Neural crest cell (in vitro differentiated cells): ENCODE results near the gene SFXN3. TPM values are rescaled to one million over a fixed set of nuclear protein-coding genes. Genes with fewer than 3 reads are reported as not detected.
A peak's percentile ranks its signal among the peaks of the same experiment; 100 is the strongest.

Experiments used
- DNase-seq: peaks from one replicate; pipeline ENCODE4 v3.0.0; 2021; ENCODE audit warnings: low read depth, mixed read lengths, low spot score
- H3K27ac Mint-ChIP-seq: one replicate; pipeline ENCODE4 v1.8.0; 2021; ENCODE audit warnings: mild to moderate bottlenecking, mixed read lengths; ENCODE audit not compliant: unreplicated experiment
- H3K27me3 Mint-ChIP-seq: 2 replicates; pipeline ENCODE4 v1.8.0; 2021; ENCODE audit warnings: low read depth, mild to moderate bottlenecking, mixed read lengths
- H3K36me3 Mint-ChIP-seq: 2 replicates; pipeline ENCODE4 v1.8.0; 2021; ENCODE audit warnings: low read depth, mild to moderate bottlenecking, mixed read lengths
- H3K4me1 Mint-ChIP-seq: 2 replicates; pipeline ENCODE4 v1.8.0; 2021; ENCODE audit warnings: mixed read lengths
- H3K4me3 Mint-ChIP-seq: one replicate; pipeline ENCODE4 v1.8.0; 2021; ENCODE audit warnings: mild to moderate bottlenecking, mixed read lengths
- H3K9me3 Mint-ChIP-seq: 2 replicates; pipeline ENCODE4 v1.8.0; 2021; ENCODE audit warnings: mixed read lengths
- CTCF ChIP-seq: fragments of 200-600 bp; sonication (generic); conservative IDR thresholded peaks from 2 replicates; pipeline ENCODE4 v1.5.0; 2021; ENCODE audit warnings: antibody characterized with exemption, mild to moderate bottlenecking
- total RNA-seq: library from RNA; stranded (reverse); gene quantifications from 2 replicates; pipeline ENCODE4 v1.2.1, GENCODE V29; 2021

The SFXN3 gene
- total RNA-seq, 1 donor from 2014 or later, result 2.1 TPM

- no peaks in the 10 kb centered on the region for H3K36me3 Mint-ChIP-seq
- H3K27ac Mint-ChIP-seq, result no peak overlapping the region
- no peak for DNase-seq
- TF ChIP-seq CTCF, result peak; percentile 54
- H3K4me1 Mint-ChIP-seq, result peaks cover 29% of the 10 kb centered on the region
- no peaks in the 10 kb centered on the region for H3K9me3 Mint-ChIP-seq
- peaks cover 86% of the 10 kb centered on the region for H3K27me3 Mint-ChIP-seq
- peak overlapping the region; percentile 73 for H3K4me3 Mint-ChIP-seq
These were observed 35.3 kb downstream of the SFXN3 start for GRCh38 chr10:101066146-101066895.

GRCh38 chr10:101066896-101067355 is 35.9 kb downstream of the SFXN3 start:
- no peak for DNase-seq
- peaks cover 84% of the 10 kb centered on the region for H3K27me3 Mint-ChIP-seq
- no peaks in the 10 kb centered on the region for H3K9me3 Mint-ChIP-seq
- H3K4me3 Mint-ChIP-seq, result peak overlapping the region; percentile 91
- H3K4me1 Mint-ChIP-seq, result peaks cover 24% of the 10 kb centered on the region
- peak; percentile 20 for TF ChIP-seq CTCF
- H3K27ac Mint-ChIP-seq, result no peak overlapping the region
- H3K36me3 Mint-ChIP-seq, result no peaks in the 10 kb centered on the region

GRCh38 chr10:101067356-101068083 is 36.5 kb downstream of the SFXN3 start:
- peaks cover 84% of the 10 kb centered on the region for H3K27me3 Mint-ChIP-seq
- H3K4me3 Mint-ChIP-seq, result peak overlapping the region; percentile 91
- no peaks in the 10 kb centered on the region for H3K9me3 Mint-ChIP-seq
- peaks cover 20% of the 10 kb centered on the region for H3K4me1 Mint-ChIP-seq
- no peak overlapping the region for H3K27ac Mint-ChIP-seq
- DNase-seq, result peak; percentile 87
- TF ChIP-seq CTCF, result peak; percentile 91
- no peaks in the 10 kb centered on the region for H3K36me3 Mint-ChIP-seq

GRCh38 chr10:101069441-101069840 is 38.4 kb downstream of the SFXN3 start:
- no peak overlapping the region for H3K27ac Mint-ChIP-seq
- H3K27me3 Mint-ChIP-seq, result peaks cover 84% of the 10 kb centered on the region
- peaks cover 10% of the 10 kb centered on the region for H3K4me1 Mint-ChIP-seq
- no peaks in the 10 kb centered on the region for H3K9me3 Mint-ChIP-seq
- DNase-seq, result no peak
- no peak overlapping the region for H3K4me3 Mint-ChIP-seq
- TF ChIP-seq CTCF, result no peak
- no peaks in the 10 kb centered on the region for H3K36me3 Mint-ChIP-seq

GRCh38 chr10:101070098-101070497 is 39.1 kb downstream of the SFXN3 start:
- Mint-ChIP-seq H3K27ac (no peak overlapping the region), H3K36me3 (no peaks in the 10 kb centered on the region), H3K4me1 (peaks cover 10% of the 10 kb centered on the region), H3K9me3 (no peaks in the 10 kb centered on the region), H3K4me3 (no peak overlapping the region), H3K27me3 (peaks cover 81% of the 10 kb centered on the region)
- DNase-seq, result no peak
- TF ChIP-seq CTCF, result no peak
